MM.1S (cell line): ENCODE data around the gene GALNS.

Experiments used
- CTCF ChIP-seq: fragments of 300-600 bp; sonication (generic); IDR thresholded peaks from 2 replicates; pipeline ENCODE4 v1.5.1; 2016; ENCODE audit warnings: antibody characterized with exemption, low read length, mixed read lengths
- EZH2 ChIP-seq: fragments of 300-600 bp; sonication (generic); optimal IDR thresholded peaks from 2 replicates; pipeline ENCODE3; 2017; ENCODE audit warnings: low read depth, mild to moderate bottlenecking, antibody characterized with exemption, low read length, mixed read lengths
- EZH2phosphoT487 ChIP-seq: fragments of 300-600 bp; sonication (generic); IDR thresholded peaks from 2 replicates; pipeline ENCODE4 v1.6.1; 2018; ENCODE audit warnings: antibody characterized with exemption, low read length

- TF ChIP-seq EZH2 (no peak), CTCF (no peak), EZH2phosphoT487 (no peak)
These were observed 1.0 kb downstream of the GALNS start for GRCh38 chr16:88855736-88856121.
